Muscle layer of colon (tissue), 2 donors: ENCODE results near the gene TIMM10.

Source experiments
- H3K27ac ChIP-seq: one replicate; pipeline ENCODE4 v1.7.0; 2013; ENCODE audit warnings: low read depth, mild to moderate bottlenecking, low read length, moderate library complexity
- H3K27me3 ChIP-seq, 2 donors: one replicate each; pipeline ENCODE4 v1.7.0; 2013; ENCODE audit warnings: low read length in 2 of 2, mild to moderate bottlenecking in 2 of 2; ENCODE audit not compliant: insufficient read depth in 2 of 2, control insufficient read depth in 1 of 2
- H3K36me3 ChIP-seq: one replicate; pipeline ENCODE4 v1.7.0; 2013; ENCODE audit warnings: mild to moderate bottlenecking, low read length; ENCODE audit not compliant: insufficient read depth
- H3K4me1 ChIP-seq: one replicate; pipeline ENCODE4 v1.7.0; 2013; ENCODE audit warnings: mild to moderate bottlenecking, low read length; ENCODE audit not compliant: insufficient read depth
- H3K4me3 ChIP-seq, 2 donors: one replicate each; pipeline ENCODE4 v1.7.0; 2013; ENCODE audit warnings: low read length in 2 of 2, low read depth in 1 of 2, mild to moderate bottlenecking in 1 of 2, moderate library complexity in 1 of 2
- H3K9ac ChIP-seq: one replicate; pipeline ENCODE4 v1.7.0; 2013; ENCODE audit warnings: low read length
- H3K9me3 ChIP-seq: one replicate; pipeline ENCODE4 v1.7.0; 2013; ENCODE audit warnings: mild to moderate bottlenecking, low read length
- donor health status: abdominal sarcoma.
- donor health status: Adenocarcinoma of cecum.

TIMM10 gene

GRCh38 chr11:57479911-57480310, 50.6 kb downstream of the TIMM10 start:
- no peak overlapping the region for H3K27ac ChIP-seq
- H3K36me3 ChIP-seq, result peaks cover 6% of the 10 kb centered on the region
- peaks cover 8% of the 10 kb centered on the region for H3K4me1 ChIP-seq
- H3K9ac ChIP-seq, result no peak overlapping the region
- no peaks in the 10 kb centered on the region for H3K9me3 ChIP-seq
- peaks cover 20 to 46% of the 10 kb centered on the region in 2 donors for H3K27me3 ChIP-seq
- no peak overlapping the region for H3K4me3 ChIP-seq

- Histone ChIP-seq H3K9me3 (no peaks in the 10 kb centered on the region), H3K27me3 (peaks cover 26 to 53% of the 10 kb centered on the region in 2 donors), H3K9ac (no peak overlapping the region), H3K27ac (no peak overlapping the region), H3K4me3 (no peak overlapping the region), H3K4me1 (peaks cover 8% of the 10 kb centered on the region), H3K36me3 (no peaks in the 10 kb centered on the region)
Measured at GRCh38 chr11:57479021-57479663, 51.4 kb downstream of the TIMM10 start.
